ENCODE measurements around the gene PDHX. TPM values are rescaled to one million over a fixed set of nuclear protein-coding genes. Genes with fewer than 3 reads are reported as not detected.

The PDHX gene
- total RNA-seq, 1 experiment from 2014 or later = 99.9 TPM

GRCh38 chr11:34928960-34929680, 12.7 kb downstream of the PDHX start:
- TF ChIP-seq CTCF (conservative IDR thresholded peaks at IDR 0.05; ENCODE audit: low read depth, low read length) (no peak), EZH2 (IDR thresholded peaks at IDR 0.05; ENCODE audit: borderline replicate concordance, low read depth, low read length, poor library complexity, severe bottlenecking) (no peak)
- ChIA-PET CTCF (interaction anchor here (0.6 to 1.3 kb wide), 2 partner anchors 463 to 482 kb away, joined by 3 to 6 read pairs; no protein-coding TSS in a partner anchor), POLR2A (ENCODE audit: low non-redundant PET) (interaction anchor here (0.8 kb wide), 1 partner anchor 1328 kb away, joined by 6 read pairs; no protein-coding TSS in a partner anchor)
- Histone ChIP-seq H3K27ac (ENCODE audit: low read depth, low read length, poor library complexity, severe bottlenecking) (no peak overlapping the region), H3K27me3 (replicated peaks; ENCODE audit: insufficient read depth, low read depth, low read length, poor library complexity) (no peaks in the 10 kb centered on the region), H3K9me3 (ENCODE audit: low read depth, low read length, poor library complexity, severe bottlenecking) (no peaks in the 10 kb centered on the region), H3K4me1 (ENCODE audit: insufficient read depth, low read length, poor library complexity, severe bottlenecking) (peaks cover 25% of the 10 kb centered on the region), H3K36me3 (ENCODE audit: insufficient read depth, low read length, poor library complexity, severe bottlenecking) (peaks cover 11% of the 10 kb centered on the region), H3K4me3 (ENCODE audit: low read depth, low read length, poor library complexity, severe bottlenecking) (no peak overlapping the region)
- intact Hi-C loops (cut with micrococcal nuclease; ENCODE audit: unreplicated experiment) = loop anchor here (5.0 to 10.0 kb wide), 2 partner anchors 378 to 1336 kb away; no protein-coding TSS in a partner anchor
- no TSS peak for BruUV-seq (replicated peaks)
- no peak for DNase-seq (ENCODE audit: low spot score)

DNA sequence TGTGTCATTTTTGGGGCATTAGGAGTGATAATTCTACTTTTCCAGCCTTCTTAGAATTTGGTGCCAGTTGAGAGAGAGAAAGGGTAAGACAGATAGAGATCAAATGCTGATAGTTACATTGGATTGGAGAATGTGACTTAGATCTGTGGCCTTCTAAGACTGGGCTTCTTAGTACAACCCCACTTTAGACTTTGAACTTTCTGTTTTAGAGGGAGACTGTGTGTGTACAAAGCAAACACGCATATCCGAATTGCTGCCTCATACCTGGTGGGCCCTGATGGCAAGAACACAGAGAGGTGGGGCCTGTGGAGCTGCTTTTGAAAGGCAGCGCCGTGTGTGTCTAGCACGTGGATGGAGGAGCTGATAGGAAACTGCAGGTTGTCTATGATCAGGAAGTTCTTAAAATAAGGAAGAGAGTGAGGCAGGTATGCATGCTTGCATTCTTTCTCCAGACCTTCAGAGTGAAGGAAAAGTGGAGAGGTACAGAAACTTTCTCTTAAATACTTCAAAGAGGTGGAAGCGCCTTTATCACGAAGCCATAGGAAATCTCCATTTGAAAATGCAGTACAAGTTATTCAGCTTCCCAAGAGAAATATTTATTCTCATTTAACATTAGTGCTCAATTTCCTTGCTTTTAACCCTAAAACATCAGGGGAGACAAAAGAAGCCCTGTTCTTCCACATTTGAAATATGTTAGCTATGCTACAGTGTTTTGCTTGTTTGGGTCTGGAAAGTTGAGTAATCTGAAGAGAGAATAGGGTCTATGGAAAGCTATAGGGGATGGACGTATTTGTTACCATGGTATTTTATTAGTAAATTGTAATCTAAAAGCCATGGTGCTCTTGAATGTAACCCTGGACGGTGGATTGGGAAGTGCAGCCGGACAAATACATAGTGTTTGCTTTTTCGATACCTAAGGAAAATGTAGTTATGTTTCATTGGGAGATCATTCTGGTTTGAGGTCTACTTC, 13.7 kb downstream of the PDHX start:
- BruUV-seq (replicated peaks) = no TSS peak
- Histone ChIP-seq H3K27me3 (replicated peaks; ENCODE audit: insufficient read depth, low read depth, low read length, poor library complexity) (no peaks in the 10 kb centered on the region), H3K36me3 (ENCODE audit: insufficient read depth, low read length, poor library complexity, severe bottlenecking) (peaks cover 11% of the 10 kb centered on the region), H3K9me3 (ENCODE audit: low read depth, low read length, poor library complexity, severe bottlenecking) (no peaks in the 10 kb centered on the region), H3K4me3 (ENCODE audit: low read depth, low read length, poor library complexity, severe bottlenecking) (no peak overlapping the region), H3K27ac (ENCODE audit: low read depth, low read length, poor library complexity, severe bottlenecking) (no peak overlapping the region), H3K4me1 (ENCODE audit: insufficient read depth, low read length, poor library complexity, severe bottlenecking) (peaks cover 25% of the 10 kb centered on the region)
- CTCF ChIA-PET = no interaction called here
- POLR2A ChIA-PET (ENCODE audit: low non-redundant PET) = no interaction called here
- intact Hi-C loops (cut with micrococcal nuclease; ENCODE audit: unreplicated experiment) = loop anchor here (5.0 to 10.0 kb wide), 2 partner anchors 377 to 1335 kb away; no protein-coding TSS in a partner anchor
- no peak for DNase-seq (ENCODE audit: low spot score)
- TF ChIP-seq EZH2 (IDR thresholded peaks at IDR 0.05; ENCODE audit: borderline replicate concordance, low read depth, low read length, poor library complexity, severe bottlenecking) (no peak), CTCF (conservative IDR thresholded peaks at IDR 0.05; ENCODE audit: low read depth, low read length) (no peak)

DNA sequence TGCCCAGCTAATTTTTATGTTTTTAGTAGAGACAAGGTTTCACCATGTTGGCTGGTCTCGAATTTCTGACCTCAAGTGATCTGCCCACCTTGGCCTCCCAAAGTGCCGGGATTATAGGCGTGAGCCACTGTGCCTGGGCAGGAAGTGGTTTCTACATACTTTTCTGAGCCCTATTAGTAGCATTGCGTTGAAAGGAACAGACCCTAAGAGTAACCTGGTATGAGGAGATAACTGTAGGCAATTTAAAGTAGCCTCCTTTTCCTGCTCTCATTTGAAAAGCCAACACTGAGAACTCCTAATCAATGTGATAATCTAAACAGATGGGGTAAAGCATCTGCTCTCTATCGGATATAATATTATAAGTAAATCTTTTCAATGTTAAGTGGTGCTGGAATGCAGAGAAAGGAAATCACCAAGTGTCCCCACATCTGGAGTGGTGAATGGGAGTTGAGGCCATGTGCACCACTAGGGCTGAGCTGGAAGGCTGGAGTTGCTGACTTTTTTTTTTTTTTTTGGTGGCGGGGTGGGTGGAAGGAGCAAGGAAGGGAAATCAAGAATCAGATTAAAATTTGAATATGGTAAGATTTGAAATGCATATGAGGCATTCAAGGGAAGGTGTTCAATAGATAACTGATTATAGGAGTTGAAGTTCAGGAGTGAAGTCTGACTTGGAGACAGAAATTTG, 20.7 kb downstream of the PDHX start:
- TF ChIP-seq EZH2 (IDR thresholded peaks at IDR 0.05; ENCODE audit: borderline replicate concordance, low read depth, low read length, poor library complexity, severe bottlenecking) = no peak
- no peak for TF ChIP-seq CTCF (conservative IDR thresholded peaks at IDR 0.05; ENCODE audit: low read depth, low read length)
- BruUV-seq (replicated peaks) = no TSS peak
- intact Hi-C loops (cut with micrococcal nuclease; ENCODE audit: unreplicated experiment) = no loop called here
- no peak for DNase-seq (ENCODE audit: low spot score)
- POLR2A ChIA-PET (ENCODE audit: low non-redundant PET) = no interaction called here
- H3K36me3 ChIP-seq (ENCODE audit: insufficient read depth, low read length, poor library complexity, severe bottlenecking) = peaks cover 4% of the 10 kb centered on the region
- no peaks in the 10 kb centered on the region for H3K27me3 ChIP-seq (replicated peaks; ENCODE audit: insufficient read depth, low read depth, low read length, poor library complexity)
- peaks cover 7% of the 10 kb centered on the region for H3K4me1 ChIP-seq (ENCODE audit: insufficient read depth, low read length, poor library complexity, severe bottlenecking)
- H3K4me3 ChIP-seq (ENCODE audit: low read depth, low read length, poor library complexity, severe bottlenecking) = no peak overlapping the region
- no peaks in the 10 kb centered on the region for H3K9me3 ChIP-seq (ENCODE audit: low read depth, low read length, poor library complexity, severe bottlenecking)
- CTCF ChIA-PET = no interaction called here
- H3K27ac ChIP-seq (ENCODE audit: low read depth, low read length, poor library complexity, severe bottlenecking) = no peak overlapping the region
